Transverse colon (tissue), 4 donors: Measurements from ENCODE around the gene FANCL. TPM values are rescaled to one million over a fixed set of nuclear protein-coding genes. Genes with fewer than 3 reads are reported as not detected.
A peak's percentile ranks its signal among the peaks of the same experiment; 100 is the strongest.

Experiments used
- DNase-seq: peaks from one replicate; pipeline ENCODE4 v3.0.0-alpha.2; 2019
- H3K27ac ChIP-seq, 4 donors: fragments of 200-600 bp; sonication (generic); 2 replicates each; pipeline ENCODE4 v1.5.1; 2016 to 2018; ENCODE audit warnings: inconsistent platforms in 4 of 4
- H3K27me3 ChIP-seq: fragments of 200-600 bp; sonication (generic); 2 replicates; pipeline ENCODE4 v1.5.1; 2017; ENCODE audit warnings: inconsistent platforms
- H3K36me3 ChIP-seq, 4 donors: fragments of 200-600 bp; sonication (generic); 2 replicates each; pipeline ENCODE4 v1.5.1; 2017 to 2019; ENCODE audit warnings: inconsistent platforms in 4 of 4
- H3K4me1 ChIP-seq, 4 donors: fragments of 200-600 bp; sonication (generic); 2 replicates each; pipeline ENCODE4 v1.5.1; 2017 to 2020; ENCODE audit warnings: inconsistent platforms in 4 of 4
- H3K4me3 ChIP-seq, 4 donors: fragments of 200-600 bp; sonication (generic); 1 replicate in 1 of 4; 2 replicates in 3 of 4; pipeline versions ENCODE4 v1.5.1 to v1.6.1; 2017 to 2019; ENCODE audit warnings: inconsistent platforms in 4 of 4
- H3K9me3 ChIP-seq, 2 donors: fragments of 200-600 bp; sonication (generic); 2 replicates each; pipeline ENCODE4 v1.5.1; 2017 to 2019; ENCODE audit warnings: inconsistent platforms in 2 of 2
- EP300 ChIP-seq: sonication (generic); formaldehyde crosslinking; IDR thresholded peaks from one replicate; pipeline ENCODE4 v1.6.1; 2017; ENCODE audit warnings: antibody characterized with exemption, low read depth
- POLR2A ChIP-seq: fragments of 450-650 bp; IDR thresholded peaks from one replicate; pipeline ENCODE4 v1.6.1; 2016; ENCODE audit warnings: antibody characterized with exemption, mild to moderate bottlenecking, moderate library complexity
- POLR2AphosphoS5 ChIP-seq, 3 donors: sonication (generic); formaldehyde crosslinking; IDR thresholded peaks; one replicate each; pipeline ENCODE4 v1.6.1; 2016; ENCODE audit warnings: antibody characterized with exemption in 3 of 3
- WGBS, 2 donors: methylation state at CpG; one replicate each; pipeline ENCODE4 v1.1.5; 2018; ENCODE audit warnings: low coverage in 1 of 2; 5-methylcytosine and 5-hydroxymethylcytosine counted together
- in situ Hi-C, 4 donors: fragments of 200-750 bp; cut with MboI; loops; one replicate each; pipeline versions ENCODE4 v1.15.0 to v1.15.1; 2017; ENCODE audit warnings: low sequenced_read_pairs in 3 of 4, low pct_ligation_motif_present in 1 of 4, low pct_unique_long_range_greater_than_20kb in 1 of 4
- intact Hi-C: fragments of 100-400 bp; cut with DNase I; formaldehyde crosslinking; loops from one replicate; pipeline ENCODE4 v1.15.1; 2023; ENCODE audit warnings: low total_unique reads
- total RNA-seq, 4 donors: library from RNA; depleted of rRNA; stranded (reverse); fragments of >200 nt; gene quantifications; one replicate each; pipeline ENCODE4 v1.1.0, GENCODE V29; 2016
- TF ChIP-seq, protein P1 (sequence below), 5 experiments: fragments of 200-600 bp in 3 of 5; fragments of 450-650 bp in 2 of 5; sonication (generic) in 3 of 5; IDR thresholded peaks; 1 replicate in 2 of 5; 2 replicates in 3 of 5; pipeline ENCODE4 v1.5.1; 2016 to 2017; ENCODE audit warnings: antibody characterized with exemption in 5 of 5, inconsistent platforms in 3 of 5, mild to moderate bottlenecking in 2 of 5, moderate library complexity in 1 of 5

The FANCL gene
- total RNA-seq, 4 donors from 2014 or later = 11.2 to 33.4 (median 25.6) TPM

GRCh38 chr2:58241546-58241864, 380 bp upstream of the FANCL start:
- H3K36me3 ChIP-seq = no peaks in the 10 kb centered on the region
- peak overlapping the region; percentile 84 to 91 (median 88) for H3K27ac ChIP-seq
- TF ChIP-seq POLR2AphosphoS5 (IDR thresholded peaks at IDR 0.05) (no peak), POLR2A (no peak), EP300 (no peak)
- TF ChIP-seq, protein P1, sequence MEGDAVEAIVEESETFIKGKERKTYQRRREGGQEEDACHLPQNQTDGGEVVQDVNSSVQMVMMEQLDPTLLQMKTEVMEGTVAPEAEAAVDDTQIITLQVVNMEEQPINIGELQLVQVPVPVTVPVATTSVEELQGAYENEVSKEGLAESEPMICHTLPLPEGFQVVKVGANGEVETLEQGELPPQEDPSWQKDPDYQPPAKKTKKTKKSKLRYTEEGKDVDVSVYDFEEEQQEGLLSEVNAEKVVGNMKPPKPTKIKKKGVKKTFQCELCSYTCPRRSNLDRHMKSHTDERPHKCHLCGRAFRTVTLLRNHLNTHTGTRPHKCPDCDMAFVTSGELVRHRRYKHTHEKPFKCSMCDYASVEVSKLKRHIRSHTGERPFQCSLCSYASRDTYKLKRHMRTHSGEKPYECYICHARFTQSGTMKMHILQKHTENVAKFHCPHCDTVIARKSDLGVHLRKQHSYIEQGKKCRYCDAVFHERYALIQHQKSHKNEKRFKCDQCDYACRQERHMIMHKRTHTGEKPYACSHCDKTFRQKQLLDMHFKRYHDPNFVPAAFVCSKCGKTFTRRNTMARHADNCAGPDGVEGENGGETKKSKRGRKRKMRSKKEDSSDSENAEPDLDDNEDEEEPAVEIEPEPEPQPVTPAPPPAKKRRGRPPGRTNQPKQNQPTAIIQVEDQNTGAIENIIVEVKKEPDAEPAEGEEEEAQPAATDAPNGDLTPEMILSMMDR (IDR thresholded peaks at IDR 0.05) = no peak
- 19 to 22% methylated on average over 2 of the region's 2 CpGs for WGBS, 2 donors
- peak overlapping the region; percentile 53 to 95 (median 86) for H3K4me3 ChIP-seq
- H3K9me3 ChIP-seq = no peaks in the 10 kb centered on the region
- peaks cover 0 to 18% (median 7%) of the 10 kb centered on the region in 4 donors for H3K4me1 ChIP-seq
- DNase-seq = no peak
- intact Hi-C loops (no loop called here), in situ Hi-C loops (no loop called here)
- peaks cover 5% of the 10 kb centered on the region for H3K27me3 ChIP-seq

GRCh38 chr2:58239243-58239925, 1.7 kb downstream of the FANCL start:
- intact Hi-C loops (no loop called here), in situ Hi-C loops (no loop called here)
- DNase-seq = no peak
- H3K36me3 ChIP-seq = no peaks in the 10 kb centered on the region
- TF ChIP-seq EP300 (no peak), POLR2AphosphoS5 (IDR thresholded peaks at IDR 0.05) (no peak), POLR2A (no peak)
- TF ChIP-seq, protein P1 (IDR thresholded peaks at IDR 0.05) = no peak
- WGBS, 2 donors = 67 to 73% methylated on average over 3 of the region's 3 CpGs
- H3K27me3 ChIP-seq = peaks cover 1% of the 10 kb centered on the region
- H3K27ac ChIP-seq = no peak overlapping the region
- no peak overlapping the region for H3K4me3 ChIP-seq
- H3K9me3 ChIP-seq = no peaks in the 10 kb centered on the region
- H3K4me1 ChIP-seq = peaks cover 0 to 18% (median 7%) of the 10 kb centered on the region in 4 donors

DNA sequence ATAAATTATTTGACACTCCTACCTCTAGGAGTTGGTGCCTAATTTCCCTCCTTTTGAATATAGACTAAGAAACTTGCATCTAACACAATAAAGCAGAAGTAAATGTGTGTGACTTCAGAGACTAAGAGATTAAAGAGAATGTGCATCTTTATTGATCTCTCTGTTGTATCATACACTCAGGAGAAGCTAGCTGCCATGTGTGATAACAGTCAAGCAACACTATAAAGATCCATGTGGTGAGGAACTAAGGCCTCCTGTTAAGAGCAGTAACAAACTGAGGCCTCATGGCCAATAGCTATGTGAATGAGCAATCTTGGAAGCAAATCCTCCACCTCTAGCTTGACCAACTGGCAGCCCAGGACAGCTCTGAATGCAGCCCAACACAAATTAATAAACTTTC, 3.4 kb downstream of the FANCL start:
- no peak overlapping the region for H3K27ac ChIP-seq
- H3K4me1 ChIP-seq = peaks cover 0 to 21% (median 7%) of the 10 kb centered on the region in 4 donors
- TF ChIP-seq POLR2A (no peak), POLR2AphosphoS5 (IDR thresholded peaks at IDR 0.05) (no peak), EP300 (no peak)
- TF ChIP-seq, protein P1 (IDR thresholded peaks at IDR 0.05) = no peak
- no peak overlapping the region for H3K4me3 ChIP-seq
- no peaks in the 10 kb centered on the region for H3K9me3 ChIP-seq
- H3K27me3 ChIP-seq = no peaks in the 10 kb centered on the region
- DNase-seq = no peak
- intact Hi-C loops = no loop called here
- in situ Hi-C loops = no loop called here
- no peaks in the 10 kb centered on the region for H3K36me3 ChIP-seq

- intact Hi-C loops = no loop called here
- no peak overlapping the region for H3K4me3 ChIP-seq
- WGBS, 2 donors = 90 to 94% methylated on average over 2 of the region's 2 CpGs
- no peak for TF ChIP-seq POLR2A
- TF ChIP-seq, protein P1 (IDR thresholded peaks at IDR 0.05) = no peak
- no peaks in the 10 kb centered on the region for H3K36me3 ChIP-seq
- in situ Hi-C loops = no loop called here
- H3K9me3 ChIP-seq = no peaks in the 10 kb centered on the region
- no peak for DNase-seq
- no peaks in the 10 kb centered on the region for H3K27me3 ChIP-seq
- H3K27ac ChIP-seq = no peak overlapping the region
- H3K4me1 ChIP-seq = peaks cover 0 to 21% (median 6%) of the 10 kb centered on the region in 4 donors
Measured at GRCh38 chr2:58235984-58236383, 5.1 kb downstream of the FANCL start.
